HepG2 (cell line): ENCODE results near the gene TOMM6. TPM values are rescaled to one million over a fixed set of nuclear protein-coding genes. Genes with fewer than 3 reads are reported as not detected.

Experiments used
- ARID4A ChIP-seq: sonication (generic); formaldehyde crosslinking; IDR thresholded peaks from 2 replicates; pipeline ENCODE4 v1.5.0; 2020; ENCODE audit warnings: mild to moderate bottlenecking, missing genetic modification reagents, borderline replicate concordance
- ATF3 ChIP-seq: sonication (generic); formaldehyde crosslinking; IDR thresholded peaks from 2 replicates; pipeline ENCODE4 v1.4.0; 2020; ENCODE audit warnings: missing genetic modification reagents
- CREM ChIP-seq, 2 experiments: sonication (generic) in 1 of 2; formaldehyde crosslinking in 1 of 2; IDR thresholded peaks; 2 replicates each; pipeline versions ENCODE4 v1.4.0 to v1.6.1; 2016 to 2020; ENCODE audit warnings: antibody characterized with exemption in 1 of 2, mild to moderate bottlenecking in 1 of 2, missing genetic modification reagents in 1 of 2
- ETS1 ChIP-seq: sonication (generic); formaldehyde crosslinking; IDR thresholded peaks from 2 replicates; pipeline ENCODE4 v1.4.0; 2020; ENCODE audit warnings: missing genetic modification reagents
- FOXP1 ChIP-seq, 2 experiments: fragments of 450-650 bp in 1 of 2; IDR thresholded peaks; 2 replicates each; pipeline ENCODE4 v1.6.1; 2017 to 2018; ENCODE audit warnings: antibody characterized with exemption in 1 of 2
- KMT2A ChIP-seq: sonication (generic); formaldehyde crosslinking; IDR thresholded peaks from 2 replicates; pipeline ENCODE4 v1.4.0; 2020; ENCODE audit warnings: missing genetic modification reagents
- NR2F1 ChIP-seq, 2 experiments: fragments of 450-650 bp in 1 of 2; formaldehyde crosslinking in 1 of 2; IDR thresholded peaks; 2 replicates each; pipeline versions ENCODE4 v1.5.0 to v1.6.1; 2016 to 2020; ENCODE audit warnings: mild to moderate bottlenecking in 1 of 2, missing compliant biosample characterization in 1 of 2, missing genetic modification reagents in 1 of 2, moderate library complexity in 1 of 2
- PBX2 ChIP-seq: IDR thresholded peaks from 2 replicates; pipeline ENCODE4 v1.6.1; 2016; ENCODE audit warnings: control low read depth
- RAD21 ChIP-seq: fragments of 450-650 bp; formaldehyde crosslinking; IDR thresholded peaks from 2 replicates; pipeline ENCODE4 v1.5.0; 2020; ENCODE audit warnings: mild to moderate bottlenecking
- STAT6 ChIP-seq: sonication (generic); formaldehyde crosslinking; IDR thresholded peaks from 2 replicates; pipeline ENCODE4 v1.4.0; 2020; ENCODE audit warnings: missing genetic modification reagents, mild to moderate bottlenecking, borderline replicate concordance
- TERF1 ChIP-seq: sonication (generic); formaldehyde crosslinking; IDR thresholded peaks from 2 replicates; pipeline ENCODE4 v1.8.0; 2022; ENCODE audit warnings: mild to moderate bottlenecking, missing genetic modification reagents, moderate library complexity
- ZFX ChIP-seq: sonication (generic); formaldehyde crosslinking; IDR thresholded peaks from 2 replicates; pipeline ENCODE4 v1.4.0; 2020; ENCODE audit warnings: mild to moderate bottlenecking, low read depth, missing genetic modification reagents, moderate library complexity
- ZNF430 ChIP-seq: sonication (generic); formaldehyde crosslinking; IDR thresholded peaks from 2 replicates; pipeline ENCODE4 v1.9.0; 2021; ENCODE audit warnings: mild to moderate bottlenecking, missing genetic modification reagents
- ZNF703 ChIP-seq: sonication (generic); formaldehyde crosslinking; IDR thresholded peaks from 2 replicates; pipeline ENCODE4 v1.5.1; 2020; ENCODE audit warnings: missing genetic modification reagents, mild to moderate bottlenecking, moderate library complexity, borderline replicate concordance
- ZNF782 ChIP-seq: sonication (generic); formaldehyde crosslinking; IDR thresholded peaks from 2 replicates; pipeline ENCODE4 v1.4.0; 2020; ENCODE audit warnings: missing genetic modification reagents, mild to moderate bottlenecking, borderline replicate concordance
- ZNF788 ChIP-seq: sonication (generic); formaldehyde crosslinking; IDR thresholded peaks from 2 replicates; pipeline ENCODE4 v1.5.0; 2020; ENCODE audit warnings: mild to moderate bottlenecking, missing genetic modification reagents, borderline replicate concordance
- polyA plus RNA-seq, 8 experiments: library from polyadenylated mRNA; depleted of rRNA in 3 of 8; stranded (reverse) in 7 of 8; unstranded in 1 of 8; fragments of >200 nt; fragmentation: Illumina TruSeq in 4 of 8; extraction: Trizol in 4 of 8; gene quantifications; 2 replicates each; pipeline versions ENCODE4 v1.2.1 to v1.2.3, GENCODE V29; 2011 to 2016; ENCODE audit warnings: low read depth in 4 of 8, missing spikeins in 1 of 8, mixed read lengths in 1 of 8; ENCODE audit not compliant: insufficient read depth in 1 of 8
- total RNA-seq, 5 experiments: library from RNA; depleted of rRNA; stranded (reverse); fragments of >200 nt; fragmentation: Illumina TruSeq; extraction: Trizol; gene quantifications; 2 replicates each; pipeline ENCODE4 v1.2.3, GENCODE V29; 2016; ENCODE audit warnings: low read depth in 1 of 5

Gene TOMM6
- total and polyA plus RNA-seq, 2 of the 13 experiments (the other 11 are each of a cell fraction or from before 2014, with no cell fraction given): 320 to 321 TPM

- peak; percentile 87; the same call in 1 of the 2 replicates for TF ChIP-seq TERF1 (CRISPR knock-in tag)
- TF ChIP-seq ZNF430: peak; percentile 97
- TF ChIP-seq KMT2A (CRISPR knock-in tag): peak; percentile 94
- peak; percentile 96 for TF ChIP-seq ZFX (CRISPR knock-in tag)
- TF ChIP-seq ZNF782 (CRISPR knock-in tag): peak; percentile 42; the same call in 1 of the 2 replicates
- peak; percentile 97 for TF ChIP-seq ARID4A (CRISPR knock-in tag)
- TF ChIP-seq ETS1 (CRISPR knock-in tag): no peak
- TF ChIP-seq CREM (IDR thresholded peaks at IDR 0.05): peak; percentile 99
- peak; percentile 92 for TF ChIP-seq CREM (CRISPR knock-in tag; IDR thresholded peaks at IDR 0.05)
- peak; percentile 97 for TF ChIP-seq ZNF788
- peak; percentile 91; the same call in 1 of the 2 replicates for TF ChIP-seq STAT6 (CRISPR knock-in tag)
- TF ChIP-seq FOXP1 (IDR thresholded peaks at IDR 0.05): no peak
- TF ChIP-seq FOXP1 (CRISPR knock-in tag; IDR thresholded peaks at IDR 0.05): peak; percentile 38
- TF ChIP-seq PBX2 (CRISPR knock-in tag): 0 out of 2 replicates have a peak, but pooled peaks have one; percentile 12
- 0 out of 2 replicates have a peak, but pooled peaks have one; percentile 29 for TF ChIP-seq RAD21
- peak; percentile 42; the same call in 1 of the 2 replicates for TF ChIP-seq ZNF703 (CRISPR knock-in tag)
- no peak; the same call in 1 of the 2 replicates for TF ChIP-seq ATF3
- TF ChIP-seq NR2F1 (CRISPR knock-in tag; IDR thresholded peaks at IDR 0.05): no peak
Observed at GRCh38 chr6:41787219-41787917, at the start of gene TOMM6 (continued).
